Panc1 (cell line): ENCODE measurements around the gene IRS1. TPM values are rescaled to one million over a fixed set of nuclear protein-coding genes. Genes with fewer than 3 reads are reported as not detected.

Experiments used
- ATAC-seq: fragments of 200-7000 bp; cut with Tn5 transposase; 2 replicates; pipeline ENCODE4 v1.9.1; 2020; ENCODE audit warnings: mild to moderate bottlenecking, moderate library complexity
- BruUV-seq: library from RNA; stranded (reverse); fragments of 400-500 nt; replicated peaks from 2 replicates; lab custom pipeline; 2021; lab: Mats Ljungman, UMichigan
- CTCF ChIA-PET: fragments of 300-600 bp; sonication (Branson Sonifier 250); formaldehyde crosslinking; loops from one replicate; lab custom pipeline; 2022; ENCODE audit warnings: antibody characterized with exemption; lab: Charles Lee
- POLR2A ChIA-PET: fragments of 300-600 bp; sonication (Branson Sonifier 250); formaldehyde crosslinking; loops from one replicate; lab custom pipeline; 2022; ENCODE audit warnings: antibody characterized with exemption; lab: Charles Lee
- DNase-seq: peaks from one replicate; pipeline ENCODE4 v3.0.0-alpha.2; 2010; ENCODE audit warnings: low read depth, low spot score
- H3K27ac ChIP-seq: 2 replicates; pipeline ENCODE4 v1.5.1; 2011; ENCODE audit warnings: mild to moderate bottlenecking, low read length, inconsistent platforms
- H3K27me3 ChIP-seq: fragments of 200-500 bp; sonication (Bioruptor generic); 2 replicates; pipeline ENCODE4 v1.6.0; 2014; ENCODE audit warnings: low read length, inconsistent platforms; ENCODE audit not compliant: control insufficient read depth, insufficient read depth
- H3K36me3 ChIP-seq: fragments of 200-500 bp; sonication (Bioruptor generic); 2 replicates; pipeline ENCODE4 v1.5.1; 2014; ENCODE audit warnings: inconsistent platforms, mild to moderate bottlenecking, low read length, moderate library complexity; ENCODE audit not compliant: control insufficient read depth, insufficient read depth
- H3K4me1 ChIP-seq: 2 replicates; pipeline ENCODE4 v1.5.1; 2011; ENCODE audit warnings: inconsistent platforms, mild to moderate bottlenecking, low read length, moderate library complexity; ENCODE audit not compliant: control insufficient read depth, insufficient read depth
- H3K4me3 ChIP-seq, 2 experiments: 2 replicates each; pipeline ENCODE4 v1.5.1; 2011 to 2012; ENCODE audit warnings: low read depth in 2 of 2, low read length in 2 of 2, mild to moderate bottlenecking in 2 of 2, inconsistent platforms in 1 of 2, moderate library complexity in 1 of 2
- H3K9me3 ChIP-seq: fragments of 200-500 bp; sonication (Bioruptor generic); 2 replicates; pipeline ENCODE4 v1.5.1; 2014; ENCODE audit warnings: low read depth, mild to moderate bottlenecking, inconsistent platforms, low read length, moderate library complexity; ENCODE audit not compliant: control insufficient read depth, insufficient read depth
- CTCF ChIP-seq: fragments of 450-650 bp; IDR thresholded peaks from 2 replicates; pipeline ENCODE4 v1.5.1; 2017; ENCODE audit warnings: mild to moderate bottlenecking
- POLR2AphosphoS5 ChIP-seq: IDR thresholded peaks from 2 replicates; pipeline ENCODE4 v1.6.1; 2012; ENCODE audit warnings: mild to moderate bottlenecking, low read depth, low read length, moderate library complexity
- REST ChIP-seq, 2 experiments: IDR thresholded peaks; 2 replicates each; pipeline ENCODE4 v1.6.1; 2011 to 2012; ENCODE audit warnings: low read depth in 2 of 2, control low read depth in 1 of 2, low read length in 1 of 2, mild to moderate bottlenecking in 1 of 2, moderate library complexity in 1 of 2; ENCODE audit not compliant: insufficient read depth in 1 of 2
- SIN3A ChIP-seq: IDR thresholded peaks from 2 replicates; pipeline ENCODE4 v1.6.1; 2012; ENCODE audit warnings: low read depth, mild to moderate bottlenecking, low read length, moderate library complexity, borderline replicate concordance; ENCODE audit not compliant: insufficient read depth
- TCF7L2 ChIP-seq: IDR thresholded peaks from 2 replicates; pipeline ENCODE4 v1.6.1; 2011; ENCODE audit warnings: mild to moderate bottlenecking, low read depth, low read length, inconsistent platforms
- in situ Hi-C: cut with HindIII; loops from 2 replicates; pipeline ENCODE4 v1.10.0; 2016; ENCODE audit warnings: low sequenced_read_pairs, low pct_unique_long_range_greater_than_20kb
- intact Hi-C: fragments of 100-400 bp; cut with micrococcal nuclease; formaldehyde crosslinking; loops from one replicate; pipeline ENCODE4 v1.10.0; 2022; ENCODE audit not compliant: unreplicated experiment
- total RNA-seq: library from RNA; stranded (reverse); gene quantifications from one replicate; pipeline ENCODE4 v1.2.1, GENCODE V29; 2021; ENCODE audit not compliant: unreplicated experiment

The IRS1 gene
- total RNA-seq, 1 experiment from 2014 or later, result 27.3 TPM

- CTCF ChIA-PET, result no interaction called here
- TF ChIP-seq POLR2AphosphoS5 (peak; percentile 25; the same call in 1 of the 2 replicates), TCF7L2 (no peak), REST (IDR thresholded peaks at IDR 0.05; ENCODE audit: insufficient read depth in 1 of 2, low read depth in 2 of 2, low read length in 1 of 2) (no peak), CTCF (no peak), SIN3A (no peak)
- intact Hi-C loops, result loop anchor here (5.0 to 10.0 kb wide), 3 partner anchors 308 to 758 kb away; no protein-coding TSS in a partner anchor
- ATAC-seq (no peak), DNase-seq (no peak)
- Histone ChIP-seq H3K9me3 (no peaks in the 10 kb centered on the region), H3K4me3 (peak overlapping the region; percentile 61 to 73), H3K27ac (peak overlapping the region; percentile 99), H3K36me3 (no peaks in the 10 kb centered on the region; the same call in 1 of the 2 replicates), H3K27me3 (no peaks in the 10 kb centered on the region), H3K4me1 (peaks cover 35% of the 10 kb centered on the region)
- BruUV-seq, result TSS peak; percentile 95
- POLR2A ChIA-PET, result no interaction called here
- in situ Hi-C loops, result no loop called here
These were observed 7.3 kb downstream of the IRS1 start for GRCh38 chr2:226792155-226792881.

GRCh38 chr2:226791487-226792081 is 8.0 kb downstream of the IRS1 start:
- intact Hi-C loops (loop anchor here (5.0 to 10.0 kb wide), 3 partner anchors 307 to 757 kb away; no protein-coding TSS in a partner anchor), in situ Hi-C loops (no loop called here)
- DNase-seq, result no peak
- H3K4me3 ChIP-seq, result peak overlapping the region; percentile 64 to 73
- ATAC-seq, result peak; percentile 87
- TF ChIP-seq POLR2AphosphoS5 (peak; percentile 19; the same call in 1 of the 2 replicates), CTCF (peak; percentile 43), SIN3A (no peak), REST (IDR thresholded peaks at IDR 0.05; ENCODE audit: insufficient read depth in 1 of 2, low read depth in 2 of 2, low read length in 1 of 2) (no peak), TCF7L2 (no peak)
- peaks cover 35% of the 10 kb centered on the region for H3K4me1 ChIP-seq
- no peaks in the 10 kb centered on the region for H3K9me3 ChIP-seq
- peak overlapping the region; percentile 99 for H3K27ac ChIP-seq
- ChIA-PET POLR2A (no interaction called here), CTCF (no interaction called here)
- no peaks in the 10 kb centered on the region; the same call in 1 of the 2 replicates for H3K36me3 ChIP-seq
- no TSS peak for BruUV-seq
- H3K27me3 ChIP-seq, result no peaks in the 10 kb centered on the region
